GM12801 (cell line): ENCODE results near the gene LST1.

Source experiments
- CTCF ChIP-seq: IDR thresholded peaks from one replicate; pipeline ENCODE4 v1.5.1; 2011; ENCODE audit warnings: control low read depth; ENCODE audit not compliant: insufficient read length; ENCODE audit errors: extremely low read depth

LST1 gene

GRCh38 chr6:31545291-31545690 is 40.8 kb upstream of the LST1 start:
- TF ChIP-seq CTCF: no peak

- peak; percentile 83 for TF ChIP-seq CTCF
These were observed 39.6 kb upstream of the LST1 start, which contains the start of gene ATP6V1G2 for GRCh38 chr6:31546339-31546957. Gene ATP6V1G2 (minus strand): TSS chr6:31546608. CDS start chr6:31546559, 49 bp downstream.

GRCh38 chr6:31546958-31547726 is 38.9 kb upstream of the LST1 start, which contains the start of gene NFKBIL1:
Gene NFKBIL1 (plus strand): TSS chr6:31547608. CDS start chr6:31547695, 87 bp downstream.
- TF ChIP-seq CTCF: no peak

DNA sequence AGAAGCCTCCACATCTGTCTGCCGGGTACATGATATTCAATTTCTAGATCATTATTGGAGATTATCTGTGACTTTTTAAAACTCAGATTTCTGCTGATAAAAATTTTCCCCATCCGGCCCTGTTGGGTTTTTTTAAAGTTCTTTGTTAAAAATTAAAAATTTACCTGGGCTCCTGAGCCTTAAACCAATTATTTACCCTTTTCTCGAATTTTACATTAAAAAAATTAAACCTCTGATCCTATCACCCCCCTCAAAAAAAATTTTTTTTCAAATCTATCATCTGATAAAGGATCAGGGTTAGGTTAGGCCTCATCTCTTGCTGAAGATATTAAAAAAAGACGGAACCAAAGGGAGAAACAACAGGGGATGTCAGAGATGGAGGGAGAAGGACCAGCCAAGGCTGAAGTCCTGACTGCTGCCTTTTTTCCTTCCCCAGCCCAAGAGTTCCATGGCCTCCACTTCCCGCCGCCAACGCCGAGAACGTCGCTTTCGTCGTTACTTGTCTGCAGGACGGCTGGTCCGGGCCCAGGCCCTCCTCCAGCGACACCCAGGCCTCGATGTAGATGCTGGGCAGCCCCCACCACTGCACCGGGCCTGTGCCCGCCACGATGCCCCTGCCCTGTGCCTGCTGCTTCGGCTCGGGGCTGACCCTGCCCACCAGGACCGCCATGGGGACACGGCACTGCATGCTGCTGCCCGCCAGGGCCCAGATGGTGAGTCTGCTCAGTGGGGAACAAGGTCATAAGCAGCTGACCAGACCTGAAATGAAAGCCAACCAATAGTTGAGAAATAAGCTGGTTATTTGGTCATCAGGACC is 38.1 kb upstream of the LST1 start:
- TF ChIP-seq CTCF: no peak

GRCh38 chr6:31548544-31548873 is 37.6 kb upstream of the LST1 start:
- no peak for TF ChIP-seq CTCF

DNA sequence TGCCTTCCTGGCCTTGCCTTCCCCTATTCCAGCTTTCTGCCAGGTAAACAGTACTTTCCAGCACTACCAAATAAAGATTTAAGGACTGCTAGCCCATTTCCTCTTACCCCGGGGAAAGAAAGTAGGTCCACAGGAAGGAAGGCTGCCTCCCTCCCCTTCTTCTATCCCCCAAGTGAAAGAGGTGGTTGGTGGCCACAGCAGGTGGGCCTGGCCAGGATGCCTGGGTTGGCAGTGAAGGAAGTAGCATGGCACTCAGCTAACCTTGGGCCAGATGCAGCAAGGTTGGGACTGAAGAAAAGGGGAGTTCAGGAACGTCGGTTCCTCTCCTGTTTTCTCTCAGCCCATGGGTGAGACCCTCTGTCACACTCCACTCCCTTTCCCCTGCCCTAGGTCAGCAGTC is 29.8 kb upstream of the LST1 start:
- no peak for TF ChIP-seq CTCF
